Right hindlimb (tissue), 1 donor: Measurements from ENCODE around the gene HEATR3.

Source experiments
- DNase-seq: peaks from one replicate; pipeline ENCODE4 v3.0.0-alpha.2; 2018

The HEATR3 gene, protein sequence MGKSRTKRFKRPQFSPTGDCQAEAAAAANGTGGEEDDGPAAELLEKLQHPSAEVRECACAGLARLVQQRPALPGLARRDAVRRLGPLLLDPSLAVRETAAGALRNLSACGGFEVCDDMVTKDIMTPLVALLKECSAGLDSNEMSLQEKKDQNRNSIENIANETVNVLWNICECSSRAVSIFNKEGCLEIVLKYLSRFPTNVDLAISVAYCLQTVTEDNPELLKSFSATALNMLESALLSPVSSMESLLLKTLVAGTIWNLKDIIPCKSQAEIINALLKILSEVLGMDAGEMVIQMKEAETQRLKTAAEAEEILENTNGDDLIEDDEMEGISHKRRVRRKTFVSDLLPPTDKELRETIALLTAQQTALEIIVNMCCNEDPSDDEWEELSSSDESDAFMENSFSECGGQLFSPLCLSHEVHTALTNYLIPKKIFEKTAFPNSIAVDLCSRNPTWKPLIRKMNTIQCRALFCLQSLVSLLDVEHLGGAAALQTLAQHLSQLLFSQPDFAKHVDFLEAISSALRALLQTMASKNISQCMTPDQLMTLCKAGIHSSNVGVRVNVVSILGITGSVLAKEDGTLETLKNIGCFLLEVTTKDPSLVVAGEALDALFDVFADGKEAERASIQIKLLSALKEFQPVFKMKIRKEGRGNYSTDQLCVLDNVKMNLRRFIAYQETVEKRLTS

DNA sequence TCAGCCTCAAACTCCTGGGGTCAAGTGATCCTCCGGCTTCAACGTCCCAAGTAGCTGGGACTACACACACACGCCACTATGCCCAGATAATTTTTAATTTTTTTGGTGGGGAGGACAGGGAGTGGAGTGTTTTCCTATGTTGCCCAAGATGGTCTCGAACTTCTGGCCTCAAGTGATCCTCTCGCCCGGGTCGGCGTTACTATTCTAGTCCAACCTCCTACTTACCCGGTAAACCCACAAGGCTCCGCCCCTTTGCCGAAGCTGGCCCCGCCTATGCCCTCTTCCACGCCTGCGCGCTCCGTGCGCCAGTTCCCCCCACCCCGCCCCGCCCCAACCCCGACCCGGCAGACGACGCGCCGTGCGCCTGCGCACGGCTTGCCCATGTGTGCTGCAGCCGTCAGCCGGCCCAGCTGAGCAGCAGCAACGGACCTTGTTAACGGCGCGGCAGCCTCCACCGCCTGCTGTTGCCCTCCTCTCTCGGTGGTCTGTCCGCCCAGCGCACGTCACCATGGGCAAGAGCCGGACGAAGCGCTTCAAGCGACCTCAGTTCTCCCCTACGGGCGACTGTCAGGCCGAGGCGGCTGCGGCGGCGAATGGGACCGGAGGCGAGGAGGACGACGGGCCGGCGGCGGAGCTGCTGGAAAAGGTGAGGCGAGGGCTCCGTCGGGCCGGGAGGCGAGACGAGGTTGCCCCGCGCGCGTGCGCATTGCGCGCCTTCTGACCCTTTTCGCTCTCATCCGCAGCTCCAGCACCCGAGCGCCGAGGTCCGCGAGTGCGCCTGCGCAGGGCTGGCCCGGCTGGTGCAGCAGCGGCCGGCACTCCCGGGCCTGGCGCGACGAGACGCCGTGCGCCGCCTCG is at the start of gene HEATR3:
Gene HEATR3 (plus strand): TSS at position 347 of the 858 bp plus-strand sequence. CDS start 162 bp downstream, at position 509.
- peak; percentile 97 for DNase-seq

DNA sequence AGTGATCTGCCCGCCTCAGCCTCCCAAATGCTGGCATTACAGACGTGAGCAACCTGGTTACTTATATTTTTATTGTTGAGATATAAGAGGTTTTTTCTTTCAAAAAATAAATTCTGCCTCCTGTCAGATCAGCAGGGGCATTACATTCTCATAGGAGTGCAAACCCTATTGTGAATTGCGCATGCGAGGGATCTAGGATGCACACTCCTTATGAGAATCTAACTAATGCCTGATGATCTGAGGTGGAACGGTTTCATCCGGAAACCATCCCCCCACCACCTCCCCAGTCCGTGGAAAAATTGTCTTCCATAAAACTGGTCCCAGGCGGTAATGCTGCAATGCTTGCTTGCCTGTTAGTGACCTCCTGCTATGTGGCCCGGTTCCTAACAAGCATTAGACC is 48.2 kb upstream of the HEATR3 start:
- DNase-seq, result no peak

- no peak for DNase-seq
These were observed 44.2 kb upstream of the HEATR3 start for GRCh38 chr16:50021544-50021943.

DNA sequence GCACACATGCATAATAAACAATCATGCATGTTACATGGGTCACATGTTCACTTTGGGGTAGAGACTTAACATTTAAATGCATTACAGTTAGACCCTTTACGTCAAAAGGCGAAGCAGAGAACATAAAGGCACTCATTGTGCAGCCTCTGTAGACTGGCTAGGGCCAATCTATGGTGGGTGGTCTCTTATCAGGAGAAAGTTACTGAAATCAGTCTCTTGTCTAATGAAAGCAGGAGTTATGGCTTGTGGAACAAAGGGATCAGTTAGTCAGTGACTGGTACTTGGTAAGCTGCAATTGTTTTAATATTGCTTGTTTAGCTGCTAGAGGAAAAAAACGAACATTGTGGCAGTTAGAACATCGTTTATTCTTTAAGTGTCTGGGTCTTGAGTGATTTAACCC is 42.1 kb upstream of the HEATR3 start:
- no peak for DNase-seq

DNA sequence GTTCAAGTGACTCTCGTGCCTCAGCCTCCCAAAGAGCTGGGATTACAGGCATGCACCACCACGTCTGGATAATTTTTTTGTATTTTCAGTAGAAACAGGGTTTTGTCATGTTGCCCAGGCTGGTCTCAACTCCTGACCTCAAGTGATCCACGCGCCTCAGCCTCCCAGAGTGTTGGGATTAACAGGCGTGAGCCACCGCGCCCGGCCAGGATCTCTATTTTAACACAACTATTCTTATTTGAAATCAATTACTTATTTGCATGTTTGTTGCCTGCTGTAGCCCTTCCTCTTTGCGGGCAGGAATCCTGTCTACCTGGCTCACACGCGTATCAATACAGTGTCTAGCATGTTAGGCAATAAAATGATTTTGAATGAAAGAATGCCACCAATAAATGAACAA is 41.6 kb upstream of the HEATR3 start:
- DNase-seq, result no peak

GRCh38 chr16:50024684-50025536 is 40.9 kb upstream of the HEATR3 start, which contains the start of gene CNEP1R1:
Gene CNEP1R1 (plus strand): TSS chr16:50025225. CDS start chr16:50025316, 91 bp downstream.
- DNase-seq, result peak; percentile 98

- DNase-seq, result no peak
These were observed 40.2 kb upstream of the HEATR3 start for GRCh38 chr16:50025537-50025931.

- DNase-seq, result no peak
These were observed 37.9 kb upstream of the HEATR3 start for GRCh38 chr16:50027829-50028228.

DNA sequence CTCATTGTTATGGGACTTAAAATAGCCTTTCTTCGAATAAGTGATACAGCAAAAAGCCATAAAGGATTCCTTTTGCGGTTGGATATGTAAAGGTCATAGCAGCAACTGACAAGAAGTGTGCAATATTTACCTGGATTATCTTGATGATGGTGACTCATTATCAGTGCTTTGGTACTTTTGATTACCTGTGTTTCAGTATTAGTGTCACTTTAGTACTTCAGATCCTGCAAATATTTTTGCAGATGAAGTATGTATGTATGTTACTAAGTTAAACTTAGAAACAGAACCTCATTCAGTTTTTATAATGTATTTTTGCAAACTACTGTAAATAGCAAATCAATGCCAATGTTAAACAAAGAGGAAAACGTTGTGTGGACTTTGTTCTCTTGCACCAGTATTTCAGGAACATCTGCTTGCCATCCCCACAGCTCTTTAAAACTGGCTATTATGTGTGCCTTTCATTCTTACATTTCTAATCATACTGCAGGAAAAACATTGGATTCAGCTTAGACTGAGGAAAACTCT is 30.2 kb upstream of the HEATR3 start:
- DNase-seq, result no peak

DNA sequence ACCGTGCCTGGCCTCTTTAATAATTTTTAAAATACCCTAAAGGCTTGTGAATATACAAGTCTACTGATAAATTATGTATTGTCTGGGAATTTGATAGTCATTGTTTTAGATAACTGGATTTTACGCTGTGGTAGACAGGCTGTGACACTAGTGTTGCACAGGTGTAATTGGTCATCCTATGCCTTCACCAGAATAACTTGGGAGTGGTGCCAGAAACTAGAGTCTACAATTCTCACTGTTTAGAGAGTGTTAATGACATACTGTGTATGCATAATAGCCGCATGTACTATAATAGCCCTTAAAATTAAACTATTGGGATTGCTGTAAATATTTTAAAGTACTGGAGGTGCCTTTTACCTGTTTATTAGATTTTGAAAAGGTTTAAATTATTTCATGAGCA is 29.3 kb upstream of the HEATR3 start:
- no peak for DNase-seq

DNA sequence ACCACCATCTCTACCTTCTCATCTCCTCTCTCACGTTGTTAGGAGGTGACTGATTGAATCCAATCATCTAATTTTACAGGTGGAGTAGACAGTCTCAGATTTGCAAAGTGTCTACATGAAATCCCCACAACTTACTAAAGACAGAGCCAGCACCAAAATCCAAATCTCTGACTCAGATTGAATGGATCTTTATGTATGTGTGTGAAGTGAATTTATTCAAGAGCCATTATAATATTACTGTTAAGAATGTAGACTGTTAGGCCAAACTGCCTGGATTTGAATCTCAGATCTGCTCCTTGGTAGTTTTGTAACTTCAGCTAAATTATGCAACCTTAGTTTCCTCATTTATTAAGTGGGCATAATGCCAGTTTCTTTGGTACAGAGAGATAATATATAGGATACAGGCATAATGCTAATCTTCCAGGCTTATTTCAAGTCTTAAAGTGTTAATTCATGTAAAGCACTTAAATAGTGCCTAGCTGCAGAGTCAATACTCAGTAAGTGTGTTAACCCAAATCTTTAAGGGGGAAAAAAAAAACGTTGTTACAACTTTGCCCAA is 28.0 kb upstream of the HEATR3 start:
- DNase-seq, result no peak

- DNase-seq, result no peak
These were observed 27.5 kb upstream of the HEATR3 start for GRCh38 chr16:50038286-50038685.

DNA sequence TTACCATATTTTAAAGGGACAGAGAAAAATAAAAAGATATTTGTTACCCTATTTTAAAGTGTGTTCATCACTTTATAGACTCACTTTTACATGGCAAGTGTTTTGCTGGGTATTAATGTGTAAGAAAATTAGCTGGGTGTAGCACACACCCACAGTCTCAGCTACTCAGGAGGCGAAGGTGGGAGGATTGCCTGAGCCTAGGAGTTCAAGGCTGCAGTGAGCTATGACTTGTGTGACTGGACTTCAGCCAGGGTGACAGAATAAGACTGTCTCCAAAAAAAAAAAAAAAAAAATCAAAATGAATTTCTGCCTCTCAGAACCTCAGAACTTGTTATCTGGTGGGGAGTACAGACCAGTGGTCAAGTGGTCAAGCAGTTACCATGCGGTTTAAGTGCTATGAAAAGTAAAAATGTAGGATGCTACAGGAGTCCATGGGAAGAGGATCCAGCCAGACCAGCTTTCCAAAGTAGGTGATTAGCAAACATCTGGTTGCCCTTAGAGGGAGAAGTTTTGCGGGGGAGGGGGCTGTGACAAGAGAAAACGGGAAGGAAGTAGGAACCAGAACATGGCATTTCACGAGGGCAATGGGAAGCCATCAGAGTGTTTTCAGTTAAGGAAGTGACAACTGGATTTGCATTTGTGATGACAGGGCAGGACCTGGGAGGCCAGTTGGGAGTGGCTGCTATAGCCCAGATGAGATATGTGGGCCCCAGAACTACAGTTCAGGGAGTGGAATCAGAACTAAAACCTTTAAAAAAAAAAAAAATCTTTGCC is 26.8 kb upstream of the HEATR3 start:
- DNase-seq, result no peak

- no peak for DNase-seq
These were observed 25.8 kb upstream of the HEATR3 start for GRCh38 chr16:50040018-50040417.

DNA sequence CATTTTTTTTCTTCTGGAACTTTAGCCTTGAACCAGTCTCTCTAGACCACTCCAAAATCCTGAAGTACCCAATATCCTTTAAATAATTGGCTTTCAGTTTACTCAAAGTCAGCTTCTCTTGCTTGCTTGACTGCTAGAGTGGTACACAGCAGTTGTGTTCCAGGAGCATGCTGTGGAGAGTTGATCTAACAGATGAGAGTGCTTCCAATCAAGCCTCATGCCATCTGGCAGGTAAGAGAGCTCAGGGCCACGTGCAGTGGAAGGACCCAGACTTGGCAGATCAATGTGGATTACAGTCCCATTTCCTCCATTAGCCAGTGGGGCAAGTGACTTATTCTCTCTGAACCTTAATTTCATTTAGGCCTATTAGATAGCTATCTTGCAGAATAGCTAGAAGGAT is 25.1 kb upstream of the HEATR3 start:
- DNase-seq, result no peak

DNA sequence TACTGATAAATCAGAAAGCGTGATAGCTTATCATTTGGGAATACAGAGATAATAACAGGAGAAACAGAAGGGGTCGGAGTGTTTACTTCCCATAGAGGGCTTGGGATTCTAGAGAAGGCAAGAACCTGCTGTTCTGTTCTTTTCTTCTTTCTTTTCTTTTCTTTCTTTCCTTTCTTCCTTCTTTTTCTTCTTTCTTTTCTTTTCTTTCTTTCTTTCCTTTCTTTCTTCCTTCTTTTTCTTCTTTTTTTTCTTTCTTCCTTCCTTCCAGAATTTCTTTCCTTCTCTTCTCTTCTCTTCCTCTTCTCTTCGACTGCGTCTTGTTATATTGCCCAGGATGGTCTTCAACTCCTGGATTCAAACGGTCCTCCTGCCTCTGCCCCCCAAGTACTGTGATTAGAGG is 22.4 kb upstream of the HEATR3 start:
- no peak for DNase-seq

DNA sequence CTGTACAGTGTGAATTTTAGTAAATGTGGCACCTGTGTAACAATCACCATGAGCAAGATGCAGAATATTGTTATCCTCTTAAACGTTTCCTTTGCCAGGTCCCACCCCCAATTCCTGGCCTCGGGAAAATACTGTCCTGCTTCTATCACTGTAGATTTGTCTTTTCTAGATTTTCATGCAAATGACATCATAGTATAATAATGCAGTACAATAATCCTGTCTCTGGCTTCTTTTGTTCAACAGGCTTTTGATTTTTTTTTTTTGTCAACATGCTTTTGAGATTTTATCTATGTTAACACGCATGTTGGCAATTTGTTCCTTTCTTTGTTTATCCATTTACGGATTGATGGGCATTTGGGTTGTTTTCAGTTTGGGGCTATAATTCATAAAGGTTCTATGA is 20.4 kb upstream of the HEATR3 start:
- DNase-seq, result no peak

DNA sequence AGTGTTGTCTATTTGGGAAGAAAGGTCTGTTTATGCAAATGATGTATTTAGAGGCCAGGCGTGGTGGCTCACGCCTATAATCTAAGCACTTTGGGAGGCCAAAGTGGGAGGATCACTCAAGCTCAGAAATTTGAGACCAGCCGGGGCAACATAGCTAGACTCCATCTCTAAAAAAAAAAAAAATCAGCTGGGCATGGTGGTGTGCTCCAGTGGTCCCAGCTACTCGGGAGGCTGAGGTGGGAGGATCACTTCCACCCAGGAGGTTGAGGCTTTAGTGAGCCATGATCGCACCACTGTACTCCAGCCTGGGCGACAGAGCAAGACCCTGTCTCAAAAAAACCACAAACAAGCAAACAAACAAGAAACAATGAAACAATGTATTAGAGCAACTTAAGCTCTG is 18.9 kb upstream of the HEATR3 start:
- DNase-seq, result no peak

GRCh38 chr16:50047864-50048263 is 17.9 kb upstream of the HEATR3 start:
- DNase-seq, result no peak

DNA sequence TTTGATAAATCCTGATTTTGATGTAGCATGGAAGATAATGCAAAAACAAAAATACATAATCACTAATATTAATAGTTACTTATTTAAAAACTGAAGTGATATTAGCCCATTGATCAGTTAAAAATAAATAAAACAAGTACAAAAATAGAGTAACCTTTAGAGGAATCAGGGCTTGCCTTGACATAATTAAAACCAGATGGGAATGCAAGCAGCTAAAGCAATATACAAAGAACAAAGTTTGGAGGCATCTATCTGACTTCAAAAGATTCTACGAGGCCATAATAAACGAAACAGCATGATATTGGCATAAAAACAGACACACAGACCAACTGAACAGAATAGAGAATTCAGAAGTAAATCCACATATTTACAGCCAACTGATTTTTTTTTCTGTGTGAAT is 15.0 kb upstream of the HEATR3 start:
- DNase-seq, result no peak

DNA sequence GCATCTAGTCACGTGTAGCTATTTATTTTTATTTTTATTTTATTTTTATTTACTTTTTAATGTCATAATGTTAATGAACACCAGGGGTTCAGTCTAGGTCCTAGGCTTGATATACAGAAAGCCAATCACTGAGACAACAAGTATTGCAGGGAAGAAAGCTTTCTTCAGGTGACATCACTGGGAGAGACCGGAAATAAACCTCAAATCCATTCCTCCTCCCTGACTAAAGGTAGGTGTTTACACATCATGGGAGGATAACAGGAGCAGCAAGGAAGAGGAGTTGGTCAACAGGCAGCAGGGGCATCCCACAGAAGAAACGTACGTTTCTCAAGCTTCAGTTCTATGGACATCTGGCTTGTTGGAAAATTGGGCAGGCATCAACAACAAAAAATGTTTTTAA is 9.5 kb upstream of the HEATR3 start:
- no peak for DNase-seq
